ENCODE results near the gene ZNF830.
"Not testable (repeated sequence)": the region's sequence is repeated elsewhere in the genome, so short reads cannot be mapped to it uniquely, and the experiment has no call there.

The ZNF830 gene

GRCh38 chr17:34991606-34992005 lies 30.3 kb downstream of the ZNF830 start:
- no peak for DNase-seq (ENCODE audit: low read depth)

GRCh38 chr17:34993031-34993430 lies 31.7 kb downstream of the ZNF830 start:
- no peak for DNase-seq (ENCODE audit: low read depth)

- DNase-seq (ENCODE audit: low read depth): no peak
Measured at GRCh38 chr17:34996422-34997285, 35.3 kb downstream of the ZNF830 start.

GRCh38 chr17:34997355-34997862 lies 36.1 kb downstream of the ZNF830 start:
- DNase-seq (ENCODE audit: low read depth): no peak

GRCh38 chr17:34998205-34998604 lies 36.9 kb downstream of the ZNF830 start:
- no peak for DNase-seq (ENCODE audit: low read depth)

- no peak for DNase-seq (ENCODE audit: low read depth)
Measured at GRCh38 chr17:34999456-34999855, 38.1 kb downstream of the ZNF830 start.

GRCh38 chr17:35000965-35001364 lies 39.6 kb downstream of the ZNF830 start:
- DNase-seq (ENCODE audit: low read depth): not testable (repeated sequence)

GRCh38 chr17:35001549-35001948 lies 40.2 kb downstream of the ZNF830 start:
- no peak for DNase-seq (ENCODE audit: low read depth)

GRCh38 chr17:35002876-35003551 lies 41.7 kb downstream of the ZNF830 start:
- DNase-seq (ENCODE audit: low read depth): no peak

GRCh38 chr17:35003778-35004177 lies 42.4 kb downstream of the ZNF830 start:
- no peak for DNase-seq (ENCODE audit: low read depth)

GRCh38 chr17:35006345-35006744 lies 45.0 kb downstream of the ZNF830 start:
- DNase-seq (ENCODE audit: low read depth): no peak

- DNase-seq (ENCODE audit: low read depth): no peak
Measured at GRCh38 chr17:35006961-35007360, 45.6 kb downstream of the ZNF830 start.

- no peak for DNase-seq (ENCODE audit: low read depth)
Measured at GRCh38 chr17:35010093-35010492, 48.8 kb downstream of the ZNF830 start.

GRCh38 chr17:35011671-35012216 lies 50.4 kb downstream of the ZNF830 start:
- DNase-seq (ENCODE audit: low read depth): no peak
